Activated CD4-positive, alpha-beta T cell treated with anti-CD3 and anti-CD28 coated beads for 48 hours (primary cell): ENCODE measurements around the gene MPPED2.

Source experiments
- DNase-seq: peaks from one replicate; pipeline ENCODE4 v3.0.0-alpha.2; 2020

MPPED2 gene

DNA sequence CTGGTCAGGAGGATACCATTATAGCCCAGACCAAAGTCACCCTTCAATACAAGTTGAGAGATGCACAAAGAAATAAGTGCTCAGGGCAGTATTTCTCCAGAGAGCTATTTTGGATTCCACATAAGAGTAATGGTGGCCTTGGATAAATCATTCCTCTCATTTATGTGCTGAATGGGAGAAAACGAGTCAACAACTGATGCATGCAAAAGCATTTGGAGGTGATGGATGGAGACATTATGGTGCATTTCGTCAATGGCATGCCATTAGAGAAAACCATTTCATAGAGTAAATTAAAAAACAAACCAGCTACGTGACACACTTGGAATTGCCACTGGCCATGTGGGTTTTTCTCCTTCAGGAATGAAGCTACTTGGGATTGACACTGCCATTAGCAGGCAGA, 182.0 kb downstream of the MPPED2 start:
- DNase-seq = no peak

DNA sequence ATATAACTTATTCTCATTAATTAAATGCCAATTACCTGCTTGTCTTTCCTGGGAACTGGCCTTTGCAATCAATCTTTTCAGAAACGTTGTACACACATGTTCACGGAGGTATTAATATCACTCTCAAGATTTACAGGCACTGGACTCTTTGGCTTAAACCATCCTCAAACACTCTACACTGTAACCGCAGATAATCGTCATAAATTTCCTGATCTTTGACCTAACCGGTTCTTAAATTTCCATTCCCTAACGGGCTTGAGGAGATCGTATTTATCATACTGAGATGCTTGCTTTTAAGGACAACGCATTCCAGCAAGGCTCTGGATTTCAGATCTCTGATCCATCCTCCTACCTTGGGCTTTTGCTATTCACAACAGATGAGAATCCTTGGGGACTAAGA, 190.4 kb downstream of the MPPED2 start:
- DNase-seq = no peak

GRCh38 chr11:30393012-30393411, 193.1 kb downstream of the MPPED2 start:
- no peak for DNase-seq

DNA sequence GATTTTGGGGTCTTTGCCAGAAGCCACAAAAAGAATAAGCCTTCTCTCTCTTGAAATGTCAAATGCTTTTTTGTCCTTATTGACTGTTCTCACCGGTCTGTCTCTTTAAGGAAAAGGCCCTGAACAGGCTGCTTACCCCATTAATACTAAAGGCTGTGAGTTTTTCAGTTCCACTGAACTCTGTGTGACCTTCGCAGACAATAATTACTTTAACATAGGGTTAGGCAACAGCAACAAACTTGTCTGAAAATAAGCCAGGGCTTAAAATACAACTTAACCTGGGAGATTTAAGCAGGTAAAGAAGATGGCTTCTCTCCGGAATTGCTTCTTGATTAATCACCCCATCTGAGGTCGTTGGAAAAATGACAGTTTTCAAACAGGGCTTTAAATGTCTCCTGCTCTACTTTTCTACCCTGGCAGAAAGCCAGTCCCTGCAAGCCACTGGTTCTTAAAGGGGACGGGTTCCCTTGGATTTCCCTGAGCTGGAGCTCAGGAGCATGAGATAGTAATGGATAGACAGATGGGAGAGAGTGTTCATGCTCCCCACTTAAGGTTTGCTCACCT, 193.8 kb downstream of the MPPED2 start:
- DNase-seq = no peak

- DNase-seq = no peak
Observed at GRCh38 chr11:30388957-30389356, 197.2 kb downstream of the MPPED2 start.

DNA sequence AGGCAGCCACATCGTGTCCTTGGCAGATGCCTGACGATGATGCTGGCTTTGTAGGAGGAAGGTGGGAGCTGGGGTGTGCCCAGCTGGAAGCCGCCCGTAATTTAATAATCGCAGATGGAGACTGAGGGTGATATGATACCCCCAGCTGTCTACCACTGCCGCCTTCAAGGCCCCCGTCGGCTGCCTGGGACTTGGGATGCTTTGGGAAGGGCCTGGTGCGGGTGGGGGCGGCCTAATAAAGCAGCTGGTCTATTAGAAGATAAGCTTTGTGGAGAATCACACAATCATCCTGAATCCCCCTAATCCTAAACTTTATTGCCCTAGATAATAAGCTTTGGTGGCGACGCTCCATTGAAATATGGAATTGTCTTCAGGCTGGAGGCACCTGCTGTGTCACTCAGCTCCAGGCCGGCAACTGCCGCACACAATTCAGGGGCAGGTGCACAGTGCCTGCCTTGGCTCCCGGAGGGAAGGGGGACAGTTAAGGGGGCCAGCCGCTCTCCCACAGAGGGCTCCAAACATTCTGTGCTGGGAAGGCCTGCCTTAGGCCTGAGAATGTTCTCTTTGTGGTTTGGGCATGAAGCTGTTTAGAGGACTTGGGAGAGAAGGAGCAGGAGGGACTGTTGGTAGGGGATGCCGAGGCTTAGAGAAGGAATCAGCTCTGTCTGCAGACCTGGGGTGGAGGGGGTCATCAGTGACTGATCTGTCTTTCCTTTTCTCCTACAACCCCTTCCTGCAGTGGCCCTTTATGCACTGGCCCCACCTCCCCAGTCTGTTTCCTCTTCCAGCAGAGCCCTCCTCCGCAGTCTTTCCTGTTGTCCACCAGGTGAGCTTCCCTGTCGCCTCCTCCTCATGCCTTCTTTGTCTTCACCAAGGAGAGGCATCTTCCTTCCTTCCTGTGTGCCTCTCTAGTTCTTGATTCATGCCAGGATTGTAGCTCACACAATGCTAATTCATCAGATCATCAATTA, 198.0 kb downstream of the MPPED2 start:
- no peak for DNase-seq

GRCh38 chr11:30381879-30382278, 204.3 kb downstream of the MPPED2 start:
- DNase-seq = no peak

DNA sequence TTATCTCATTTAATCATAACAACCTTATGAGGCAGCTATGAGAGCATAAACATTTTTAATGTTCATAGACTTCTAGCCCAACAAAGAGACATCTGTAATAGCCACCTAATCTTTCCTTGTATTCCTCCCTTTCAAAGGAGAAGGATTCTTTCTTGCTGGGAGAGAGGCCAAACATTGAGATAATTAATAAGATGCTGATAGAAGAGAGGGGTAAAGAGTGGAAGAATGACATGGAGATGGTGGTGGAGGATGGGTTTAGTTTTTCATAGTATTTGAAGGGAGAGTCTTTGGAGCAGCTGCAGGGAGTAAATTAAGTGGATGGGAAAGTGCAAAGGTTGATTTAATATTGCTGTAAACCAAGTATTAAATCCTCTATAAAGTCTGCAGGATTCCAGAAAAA, 205.3 kb downstream of the MPPED2 start:
- DNase-seq = no peak

- DNase-seq = no peak
Observed at GRCh38 chr11:30377347-30377746, 208.8 kb downstream of the MPPED2 start.

DNA sequence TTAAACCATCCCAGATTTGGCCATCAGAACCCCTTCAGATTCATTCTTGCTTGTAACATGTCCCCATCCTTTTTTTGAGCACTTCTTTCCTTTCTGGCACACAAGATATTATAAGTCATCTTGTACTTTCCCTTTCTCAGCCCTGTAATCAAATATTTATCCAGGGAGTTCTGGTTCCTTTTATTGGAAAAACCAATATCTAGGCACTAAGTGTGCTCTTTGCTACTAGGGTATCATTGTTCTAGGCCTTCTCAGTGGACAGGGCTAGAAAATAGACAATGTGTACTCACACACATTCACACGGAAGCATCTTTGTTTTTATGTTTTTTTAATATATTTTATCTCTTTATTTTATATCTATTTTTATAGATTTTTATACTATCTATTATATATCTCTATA, 216.0 kb downstream of the MPPED2 start:
- no peak for DNase-seq

DNA sequence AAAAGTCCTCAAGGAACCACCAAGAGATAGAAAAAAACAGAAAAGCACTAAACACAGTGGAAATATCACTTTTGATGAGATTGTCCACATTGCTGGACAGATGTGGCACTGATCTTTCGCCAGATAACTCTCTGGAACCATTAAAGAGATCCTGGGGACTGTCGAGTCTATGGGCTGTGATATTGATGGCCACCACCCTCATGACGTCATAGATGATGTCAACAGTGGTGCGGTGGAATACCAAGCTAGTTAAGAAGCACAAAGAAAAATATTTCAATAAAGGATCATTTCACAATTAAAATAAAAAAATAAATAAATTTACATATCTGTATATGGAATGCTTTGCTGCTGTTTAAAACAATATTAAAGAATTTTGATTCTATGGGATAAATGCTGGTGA, 217.8 kb downstream of the MPPED2 start:
- no peak for DNase-seq

DNA sequence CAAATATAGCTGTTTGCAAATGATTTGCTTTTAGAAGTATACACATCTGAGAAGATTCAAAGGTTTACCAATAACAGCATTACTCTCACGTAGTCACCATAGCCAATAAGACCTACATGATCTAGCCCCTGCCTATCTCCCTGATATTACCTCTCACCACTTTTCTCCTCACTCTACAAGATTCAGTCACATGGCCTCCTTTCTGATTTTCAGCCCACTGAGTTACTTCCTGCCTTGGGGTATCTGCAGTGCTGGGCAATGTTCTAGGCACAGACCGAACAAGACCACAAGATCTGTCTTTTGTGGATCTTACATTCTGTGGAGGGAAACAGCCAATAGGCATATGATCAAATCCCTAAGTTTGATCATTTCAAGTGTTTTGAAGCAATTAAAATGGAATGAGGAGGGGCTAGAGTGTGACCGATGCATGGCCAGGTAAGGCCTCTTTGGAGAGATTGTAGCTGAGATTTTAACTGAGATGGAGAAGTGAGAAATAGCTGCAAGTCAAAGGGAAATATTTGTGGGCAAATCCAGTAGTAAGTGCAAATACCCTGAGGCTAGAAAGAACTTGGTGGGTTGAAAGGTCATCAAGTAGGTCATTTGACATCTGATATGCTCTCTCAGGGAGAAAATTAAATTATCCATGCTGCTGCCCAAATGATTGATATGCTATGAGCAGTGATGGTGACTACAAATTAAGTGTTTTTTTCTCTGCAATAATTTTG, 220.2 kb downstream of the MPPED2 start:
- no peak for DNase-seq

DNA sequence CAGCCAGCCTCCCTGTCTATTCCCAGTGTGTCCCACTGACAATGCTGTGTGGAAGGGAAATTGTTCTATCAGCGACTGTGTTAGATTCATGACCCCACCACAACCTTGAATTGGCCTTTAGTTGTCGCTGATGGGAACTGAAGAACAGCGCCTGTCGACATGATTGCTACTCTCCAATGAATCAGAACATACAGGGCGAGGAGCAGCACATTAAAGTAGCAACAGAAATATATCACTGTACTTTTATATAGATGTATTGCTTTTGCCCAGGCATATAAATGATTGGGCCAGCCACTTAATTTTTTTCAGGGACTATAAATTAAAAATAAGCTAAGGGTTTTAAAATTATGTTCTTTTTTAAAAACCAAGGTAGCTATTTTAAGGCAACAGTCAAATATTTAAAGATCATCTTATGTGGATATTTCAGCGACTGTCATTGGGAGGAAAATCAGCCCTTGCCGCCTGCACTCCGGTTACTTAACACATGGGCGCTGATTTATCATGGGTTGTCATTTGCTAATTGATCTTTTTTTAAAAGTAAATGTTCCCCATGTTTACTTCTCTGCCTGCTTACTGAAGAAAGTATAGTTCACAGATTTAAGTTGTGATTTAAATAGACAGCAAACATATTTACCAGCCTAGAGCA, 221.2 kb downstream of the MPPED2 start:
- no peak for DNase-seq

DNA sequence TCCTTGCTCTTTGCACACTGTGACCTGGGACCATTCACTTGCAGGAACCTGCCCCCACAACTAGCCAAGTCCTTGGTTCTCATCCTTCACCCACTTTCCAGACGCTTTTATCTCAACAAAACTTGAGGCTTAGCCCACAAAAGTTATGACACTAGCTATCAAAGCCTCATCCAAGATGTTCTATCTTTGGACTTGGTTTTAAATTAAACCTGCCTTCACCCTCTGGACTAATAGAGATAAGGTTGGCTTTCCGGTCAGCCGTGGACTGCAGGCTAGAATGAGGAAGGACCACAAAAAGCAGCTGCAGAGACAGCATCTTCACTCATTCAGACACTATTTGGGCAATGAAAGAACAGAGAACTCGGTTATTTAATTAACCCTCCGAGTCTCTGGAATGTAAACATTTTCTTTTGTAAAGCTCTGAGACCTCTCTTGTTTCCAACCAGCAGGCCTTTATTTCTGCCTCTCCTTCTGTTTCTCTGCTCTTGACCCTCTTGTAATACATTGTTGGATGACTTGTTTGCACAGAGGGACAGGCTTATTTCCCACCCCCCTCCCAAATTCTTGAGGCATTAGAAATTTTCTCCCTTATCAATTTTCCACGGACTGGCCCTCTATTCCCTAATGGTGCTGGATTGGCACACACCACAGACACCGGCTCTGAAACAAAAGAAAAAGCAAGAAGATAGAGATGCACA, 221.9 kb downstream of the MPPED2 start:
- no peak for DNase-seq

DNA sequence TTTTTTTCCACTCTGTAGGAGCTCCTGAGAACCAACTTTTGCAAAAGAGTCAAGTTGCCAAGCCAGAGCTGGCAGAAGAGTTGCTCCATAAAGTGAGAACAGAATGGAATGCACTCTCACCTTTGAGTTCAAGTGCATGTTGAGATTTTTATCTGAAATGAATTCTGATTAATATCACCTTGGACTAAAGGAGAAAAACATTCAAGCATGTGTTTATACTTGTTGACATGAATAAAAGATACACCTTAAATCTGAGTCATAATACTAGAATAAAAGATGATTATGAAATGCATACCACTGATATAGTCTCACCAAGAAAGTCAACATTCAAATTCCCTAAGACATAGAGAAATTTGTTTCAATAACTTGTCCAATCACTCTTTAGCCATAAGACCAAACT, 225.4 kb downstream of the MPPED2 start:
- DNase-seq = no peak
